SKM-1 treated with dmso at 0.1 percent for 144 hours (cell line): ENCODE results near the gene KDM4E.
A peak's percentile ranks its signal among the peaks of the same experiment; 100 is the strongest.
"Not testable (repeated sequence)": the region's sequence is repeated elsewhere in the genome, so short reads cannot be mapped to it uniquely, and the experiment has no call there.

ENCODE experiments used
- DNase-seq: peaks from one replicate; lab custom pipeline; 2025; ENCODE audit not compliant: unreplicated experiment; lab: John Stamatoyannopoulos, UW

The KDM4E gene

DNA sequence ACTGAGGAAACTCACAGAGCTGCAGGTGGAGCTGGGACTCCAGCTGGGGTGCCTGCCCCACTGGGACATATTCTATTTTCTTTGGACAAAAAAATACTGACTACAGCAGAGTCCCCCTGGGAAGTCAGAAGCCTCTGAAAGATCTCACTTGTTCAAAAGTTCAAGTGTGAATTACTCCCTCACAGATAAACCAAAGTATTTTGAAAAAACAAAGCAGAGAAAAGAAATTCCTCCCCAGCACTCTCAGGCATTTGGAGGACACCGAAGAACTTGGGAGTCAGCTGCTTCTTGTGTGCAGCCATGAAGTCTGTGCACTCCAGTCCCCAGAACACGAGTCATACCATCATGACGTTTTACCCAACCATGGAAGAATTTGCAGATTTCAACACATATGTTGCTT, 24.1 kb downstream of the KDM4E start, which contains the start of gene KDM4F:
Gene KDM4F, plus strand, starts transcription at position 301 of the 400 bp plus-strand sequence.
- DNase-seq, result not testable (repeated sequence)

DNA sequence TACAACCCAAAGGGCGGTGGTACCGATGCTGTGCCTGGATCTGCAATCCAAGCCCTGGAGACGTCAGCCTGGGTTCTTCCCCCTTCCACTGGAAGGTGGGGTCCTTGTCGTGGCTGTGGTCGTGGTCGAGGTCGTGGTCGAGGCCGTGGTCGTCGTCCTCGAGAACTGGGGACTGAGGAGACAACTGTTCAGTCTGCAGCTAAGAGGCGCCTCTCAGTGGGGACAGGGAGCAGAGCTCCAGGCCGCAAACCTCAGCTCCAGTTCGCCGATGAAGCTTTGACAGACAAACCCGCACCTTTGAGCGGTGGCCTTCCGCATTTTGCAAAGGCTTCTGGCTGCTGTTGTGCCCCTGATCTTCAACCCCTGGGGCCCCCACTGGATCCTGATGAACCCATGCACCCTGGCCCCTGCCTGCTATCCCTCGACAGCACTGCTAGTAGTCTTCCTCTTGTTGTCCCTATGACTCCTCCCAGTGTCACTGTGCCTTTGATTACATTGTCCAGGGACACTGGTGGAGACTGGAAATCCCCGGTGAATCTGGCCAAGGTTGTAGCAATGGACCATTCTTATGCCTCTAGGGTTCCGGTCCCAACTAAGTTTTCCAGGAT, 25.6 kb downstream of the KDM4E start:
- DNase-seq, result no peak

GRCh38 chr11:95054356-95054755, 29.3 kb downstream of the KDM4E start:
- no peak for DNase-seq

DNA sequence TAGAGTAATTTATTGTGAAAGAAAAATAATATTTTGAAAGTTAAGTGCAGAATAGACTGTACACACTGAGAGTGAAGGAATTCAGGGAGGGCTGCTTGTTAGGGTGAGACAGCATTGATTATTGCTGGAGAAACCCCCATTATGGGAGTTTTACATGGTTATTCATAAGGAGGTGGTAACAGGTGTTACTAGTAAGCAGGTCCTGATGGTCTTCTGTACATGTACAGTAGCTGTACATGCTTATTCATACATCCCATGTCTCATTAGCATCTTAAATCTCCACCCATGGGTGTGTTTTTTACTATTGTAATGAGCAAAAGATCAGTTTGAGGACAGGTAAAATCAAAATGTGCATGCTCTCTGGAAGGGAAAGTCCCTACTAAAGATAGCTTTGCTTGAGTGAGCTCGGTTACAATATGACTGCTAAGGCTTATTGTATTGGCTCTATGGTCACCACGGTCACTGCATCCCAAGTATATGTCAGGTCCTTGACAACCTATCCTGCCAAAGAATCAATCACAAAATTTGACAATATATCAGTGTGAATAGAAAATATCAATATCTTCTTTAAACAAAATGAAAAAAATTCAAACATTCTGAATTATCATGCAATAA, 30.3 kb downstream of the KDM4E start:
- no peak for DNase-seq

- no peak for DNase-seq
These were observed 32.9 kb downstream of the KDM4E start for GRCh38 chr11:95057959-95058358.

DNA sequence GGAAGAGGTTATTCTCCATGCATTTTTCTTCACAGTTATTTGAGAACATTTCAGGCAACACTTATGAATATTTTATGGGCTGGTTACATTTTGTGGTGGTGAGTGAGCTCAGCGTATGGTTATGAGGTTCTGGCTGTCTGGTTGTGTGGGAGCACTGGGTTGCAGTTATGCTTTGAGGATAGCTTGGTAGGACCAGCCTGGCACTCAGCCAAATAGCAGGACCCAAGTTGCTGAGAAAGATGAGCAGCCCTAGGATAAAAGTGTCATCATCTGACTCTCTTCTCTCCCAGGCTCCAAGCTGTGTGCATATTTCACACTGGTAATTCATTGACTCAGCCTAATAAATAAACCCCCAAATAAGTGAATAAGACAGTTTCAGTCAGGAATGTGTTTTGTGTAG, 33.6 kb downstream of the KDM4E start:
- no peak for DNase-seq

GRCh38 chr11:95059046-95059445, 34.0 kb downstream of the KDM4E start:
- DNase-seq, result no peak

- no peak for DNase-seq
These were observed 40.3 kb downstream of the KDM4E start for GRCh38 chr11:95065336-95065735.

DNA sequence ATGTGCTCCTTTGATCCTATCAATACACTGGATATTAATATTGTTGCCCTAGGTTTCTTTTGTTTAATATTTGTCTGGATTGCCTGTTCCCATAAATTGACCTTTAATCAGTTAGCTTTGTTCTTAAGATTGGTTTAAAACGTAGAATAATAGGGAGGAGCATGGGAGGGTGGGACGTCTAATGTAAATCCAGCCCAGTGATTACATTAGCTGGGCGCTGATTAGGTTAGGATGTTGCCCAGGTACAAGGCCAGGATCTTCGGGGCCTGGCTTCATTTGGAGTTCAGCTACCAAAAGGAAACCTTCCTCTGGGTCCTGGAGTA, 41.6 kb downstream of the KDM4E start, which contains the start of gene SRSF8:
Gene SRSF8, plus strand, starts transcription at position 204 of the 323 bp plus-strand sequence. CDS start 308 bp downstream, outside the sequence.
- DNase-seq, result no peak

DNA sequence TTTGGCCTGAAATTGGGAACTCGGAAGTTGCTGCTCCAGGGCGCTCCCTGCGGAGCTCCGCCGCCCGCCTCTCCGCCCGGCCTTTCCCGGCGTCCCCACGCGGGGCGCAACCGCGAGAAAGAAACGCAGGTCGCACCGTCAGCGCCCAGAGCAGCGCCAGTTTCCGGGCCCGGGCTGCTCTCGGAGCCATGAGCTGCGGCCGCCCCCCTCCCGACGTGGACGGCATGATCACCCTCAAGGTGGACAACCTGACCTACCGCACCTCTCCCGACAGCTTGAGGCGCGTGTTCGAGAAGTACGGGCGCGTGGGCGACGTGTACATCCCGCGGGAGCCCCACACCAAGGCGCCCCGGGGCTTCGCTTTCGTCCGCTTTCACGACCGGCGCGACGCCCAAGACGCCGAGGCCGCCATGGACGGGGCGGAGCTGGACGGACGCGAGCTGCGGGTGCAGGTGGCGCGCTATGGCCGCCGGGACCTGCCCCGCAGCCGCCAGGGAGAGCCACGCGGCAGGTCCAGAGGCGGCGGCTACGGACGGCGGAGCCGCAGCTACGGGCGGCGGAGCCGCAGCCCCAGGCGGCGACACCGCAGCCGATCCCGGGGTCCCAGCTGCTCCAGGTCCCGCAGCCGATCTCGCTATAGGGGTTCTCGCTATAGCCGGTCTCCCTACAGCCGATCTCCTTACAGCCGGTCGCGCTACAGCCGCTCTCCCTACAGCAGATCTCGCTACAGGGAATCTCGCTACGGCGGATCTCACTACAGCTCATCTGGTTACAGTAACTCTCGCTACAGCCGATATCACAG, 42.2 kb downstream of the KDM4E start:
- DNase-seq, result peak; percentile 58

DNA sequence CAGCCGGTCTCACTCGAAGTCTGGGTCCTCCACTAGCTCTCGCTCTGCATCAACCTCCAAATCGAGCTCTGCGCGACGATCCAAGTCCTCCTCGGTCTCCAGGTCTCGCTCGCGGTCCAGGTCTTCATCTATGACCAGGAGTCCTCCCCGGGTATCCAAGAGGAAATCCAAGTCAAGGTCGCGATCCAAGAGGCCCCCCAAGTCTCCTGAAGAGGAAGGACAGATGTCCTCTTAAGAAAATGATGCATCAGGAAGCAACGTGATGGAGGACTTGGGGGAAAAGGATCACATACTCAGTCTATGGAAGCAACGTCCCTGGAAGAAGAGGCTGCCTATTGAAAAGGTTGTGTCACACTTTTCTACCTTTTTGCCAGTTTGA, 42.8 kb downstream of the KDM4E start:
- no peak for DNase-seq

GRCh38 chr11:95068549-95068948, 43.5 kb downstream of the KDM4E start:
- peak; percentile 91 for DNase-seq

DNA sequence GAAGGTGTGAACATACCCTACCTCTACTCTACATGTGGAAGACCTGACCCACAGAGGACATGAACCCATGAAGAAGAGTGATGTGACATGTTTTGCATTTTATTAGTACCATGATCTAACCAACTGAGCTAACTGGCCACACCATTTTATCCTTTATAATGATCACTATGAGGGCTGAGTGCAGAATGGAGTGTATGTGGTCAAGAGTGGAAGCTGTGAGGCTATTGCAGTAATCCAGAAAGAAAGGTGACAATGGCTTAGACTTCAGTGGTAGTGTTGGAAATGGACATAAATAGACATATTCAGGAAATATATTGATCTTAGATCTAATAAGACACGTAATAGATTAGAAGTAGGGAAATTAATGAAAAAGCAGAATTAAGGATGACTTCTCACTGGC, 45.4 kb downstream of the KDM4E start:
- DNase-seq, result peak; percentile 22

GRCh38 chr11:95072948-95073347, 47.9 kb downstream of the KDM4E start:
- DNase-seq, result no peak

- DNase-seq, result no peak
These were observed 49.9 kb downstream of the KDM4E start for GRCh38 chr11:95074792-95075563.

DNA sequence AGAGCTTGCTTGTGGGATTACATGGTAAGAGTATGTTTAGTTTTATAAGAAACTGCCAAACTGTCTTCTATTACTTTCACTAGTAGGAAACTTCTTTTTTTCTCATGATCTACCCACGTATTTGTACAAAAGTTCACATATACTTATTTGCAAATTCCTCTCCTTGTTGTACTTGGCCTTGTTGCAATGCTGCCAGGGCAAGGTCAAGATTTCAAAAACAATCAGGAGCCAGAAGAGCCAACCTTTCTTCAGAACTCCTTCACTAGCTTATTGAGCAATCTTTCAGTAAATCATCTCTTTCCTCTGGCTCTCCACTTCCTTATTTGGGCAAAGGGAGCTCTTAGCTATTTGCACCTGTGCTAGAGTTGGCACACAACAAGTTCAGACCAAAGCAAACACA, 51.4 kb downstream of the KDM4E start:
- peak; percentile 56 for DNase-seq

- DNase-seq, result no peak
These were observed 51.9 kb downstream of the KDM4E start for GRCh38 chr11:95076981-95077380.
